IMR-90 (cell line): ENCODE measurements around the gene VIPR2. TPM values are rescaled to one million over a fixed set of nuclear protein-coding genes. Genes with fewer than 3 reads are reported as not detected.

Experiments
- ATAC-seq: fragments of 200-7000 bp; cut with Tn5 transposase; 2 replicates; pipeline ENCODE4 v1.9.1; 2020; ENCODE audit warnings: low read depth, mild to moderate bottlenecking, moderate library complexity
- BruUV-seq: library from RNA; stranded (reverse); fragments of 400-500 nt; replicated peaks from 2 replicates; lab custom pipeline; 2021; lab: Mats Ljungman, UMichigan
- CTCF ChIA-PET: fragments of 300-600 bp; formaldehyde crosslinking; extraction: SDS; loops from one replicate; lab custom pipeline; 2021; ENCODE audit warnings: antibody characterized with exemption; lab: Yijun Ruan, JAX
- POLR2A ChIA-PET: fragments of 300-600 bp; sonication (Branson Sonifier 250); formaldehyde crosslinking; loops from one replicate; lab custom pipeline; 2022; ENCODE audit warnings: antibody characterized with exemption; ENCODE audit not compliant: unreplicated experiment; lab: Charles Lee
- DNase-seq: peaks from one replicate; pipeline ENCODE4 v3.0.0; 2013
- H2AFZ ChIP-seq: replicated peaks from 2 replicates; pipeline ENCODE3; 2013; ENCODE audit warnings: low read length, mild to moderate bottlenecking; ENCODE audit not compliant: poor library complexity
- H2AK5ac ChIP-seq: 2 replicates; pipeline ENCODE4 v1.6.1; 2013; ENCODE audit warnings: low read depth, low read length, inconsistent platforms
- H2AK9ac ChIP-seq: replicated peaks from 2 replicates; pipeline ENCODE3; 2013; ENCODE audit warnings: mild to moderate bottlenecking, low read depth, low read length, moderate library complexity; ENCODE audit not compliant: poor library complexity
- H2BK120ac ChIP-seq: 2 replicates; pipeline ENCODE4 v1.6.1; 2013; ENCODE audit warnings: low read depth, low read length, inconsistent platforms
- H2BK15ac ChIP-seq: 3 replicates; pipeline ENCODE4 v1.6.1; 2013; ENCODE audit warnings: low read depth, low read length, inconsistent platforms
- H2BK20ac ChIP-seq: 2 replicates; pipeline ENCODE4 v1.6.1; 2013; ENCODE audit warnings: low read depth, mild to moderate bottlenecking, inconsistent platforms, low read length, moderate library complexity
- H2BK5ac ChIP-seq: 2 replicates; pipeline ENCODE4 v1.6.1; 2013; ENCODE audit warnings: mild to moderate bottlenecking, low read depth, low read length, inconsistent platforms; ENCODE audit not compliant: poor library complexity, severe bottlenecking
- H3K14ac ChIP-seq: replicated peaks from 2 replicates; pipeline ENCODE4 v1.6.1; 2013; ENCODE audit warnings: low read depth, low read length, inconsistent platforms
- H3K18ac ChIP-seq: 2 replicates; pipeline ENCODE4 v1.6.1; 2013; ENCODE audit warnings: low read depth, low read length, control low read depth
- H3K23ac ChIP-seq: 2 replicates; pipeline ENCODE4 v1.6.1; 2013; ENCODE audit warnings: low read depth, low read length, inconsistent platforms
- H3K27ac ChIP-seq: 2 replicates; pipeline ENCODE4 v1.5.1; 2013; ENCODE audit warnings: mild to moderate bottlenecking, control low read depth, low read length; ENCODE audit not compliant: insufficient read depth
- H3K27me3 ChIP-seq: 2 replicates; pipeline ENCODE4 v1.6.1; 2013; ENCODE audit warnings: low read length; ENCODE audit not compliant: control insufficient read depth, insufficient read depth
- H3K36me3 ChIP-seq: 2 replicates; pipeline ENCODE4 v1.6.1; 2013; ENCODE audit warnings: low read length, mixed read lengths; ENCODE audit not compliant: control insufficient read depth, insufficient read depth
- H3K4ac ChIP-seq: 2 replicates; pipeline ENCODE4 v1.6.1; 2013; ENCODE audit warnings: low read depth, low read length, inconsistent platforms
- H3K4me1 ChIP-seq: 2 replicates; pipeline ENCODE4 v1.6.1; 2013; ENCODE audit warnings: low read length, mixed read lengths; ENCODE audit not compliant: control insufficient read depth, insufficient read depth
- H3K4me2 ChIP-seq: 2 replicates; pipeline ENCODE4 v1.6.1; 2013; ENCODE audit warnings: low read depth, mild to moderate bottlenecking, control low read depth, low read length, moderate library complexity
- H3K4me3 ChIP-seq: 2 replicates; pipeline ENCODE4 v1.5.1; 2013; ENCODE audit warnings: low read depth, mild to moderate bottlenecking, control low read depth, low read length, moderate library complexity; ENCODE audit not compliant: insufficient read depth
- H3K56ac ChIP-seq: 2 replicates; pipeline ENCODE4 v1.6.1; 2013; ENCODE audit warnings: low read length, inconsistent platforms; ENCODE audit not compliant: insufficient read depth; ENCODE audit errors: extremely low read depth
- H3K79me1 ChIP-seq, 2 experiments: 2 replicates each; pipeline ENCODE4 v1.6.1; 2013; ENCODE audit warnings: low read length in 2 of 2, inconsistent platforms in 1 of 2, low read depth in 1 of 2
- H3K9ac ChIP-seq: 2 replicates; pipeline ENCODE4 v1.6.1; 2013; ENCODE audit warnings: low read depth, low read length, control low read depth
- H3K9me1 ChIP-seq: 2 replicates; pipeline ENCODE4 v1.6.1; 2013; ENCODE audit warnings: low read length, inconsistent platforms; ENCODE audit not compliant: insufficient read depth
- H3K9me3 ChIP-seq: 2 replicates; pipeline ENCODE4 v1.6.1; 2013; ENCODE audit warnings: low read length; ENCODE audit not compliant: control insufficient read depth, insufficient read depth
- H4K20me1 ChIP-seq: 2 replicates; pipeline ENCODE4 v1.6.1; 2013; ENCODE audit warnings: low read length, inconsistent platforms; ENCODE audit not compliant: insufficient read depth
- H4K5ac ChIP-seq: 2 replicates; pipeline ENCODE4 v1.6.1; 2013; ENCODE audit warnings: mild to moderate bottlenecking, low read depth, low read length, control low read depth
- H4K8ac ChIP-seq, 2 experiments: 2 replicates each; pipeline ENCODE4 v1.6.1; 2013; ENCODE audit warnings: low read depth in 2 of 2, low read length in 2 of 2, control low read depth in 1 of 2, inconsistent platforms in 1 of 2
- H4K91ac ChIP-seq: 2 replicates; pipeline ENCODE4 v1.6.1; 2013; ENCODE audit warnings: low read depth, low read length, inconsistent platforms; ENCODE audit not compliant: insufficient read depth
- BHLHE40 ChIP-seq: fragments of 150-350 bp; IDR thresholded peaks from 2 replicates; pipeline ENCODE4 v1.6.1; 2016; ENCODE audit warnings: mild to moderate bottlenecking, low read depth, low read length
- CEBPB ChIP-seq: IDR thresholded peaks from 2 replicates; pipeline ENCODE4 v1.6.1; 2012; ENCODE audit warnings: low read depth, low read length, improper control_type of control experiment
- CHD1 ChIP-seq: IDR thresholded peaks from 2 replicates; pipeline ENCODE4 v1.6.1; 2012; ENCODE audit warnings: low read depth, low read length, improper control_type of control experiment
- CTCF ChIP-seq: conservative IDR thresholded peaks from 2 replicates; pipeline ENCODE4 v1.5.1; 2012; ENCODE audit warnings: mild to moderate bottlenecking, low read depth, low read length, improper control_type of control experiment
- ELK1 ChIP-seq: fragments of 150-350 bp; IDR thresholded peaks from 2 replicates; pipeline ENCODE4 v1.6.1; 2016; ENCODE audit warnings: low read depth, mild to moderate bottlenecking, low read length, moderate library complexity, borderline replicate concordance
- FOS ChIP-seq: fragments of 150-350 bp; IDR thresholded peaks from 2 replicates; pipeline ENCODE4 v1.6.1; 2016; ENCODE audit warnings: low read depth, low read length
- MAZ ChIP-seq: IDR thresholded peaks from 2 replicates; pipeline ENCODE4 v1.6.1; 2012; ENCODE audit warnings: low read depth, mild to moderate bottlenecking, low read length, improper control_type of control experiment, moderate library complexity, borderline replicate concordance
- NFE2L2 ChIP-seq: fragments of 150-350 bp; IDR thresholded peaks from 2 replicates; pipeline ENCODE4 v1.6.1; 2016; ENCODE audit warnings: low read depth, mild to moderate bottlenecking, low read length
- RAD21 ChIP-seq: IDR thresholded peaks from 2 replicates; pipeline ENCODE4 v1.6.1; 2012; ENCODE audit warnings: low read length, improper control_type of control experiment
- RCOR1 ChIP-seq: IDR thresholded peaks from 2 replicates; pipeline ENCODE4 v1.6.1; 2012; ENCODE audit warnings: mild to moderate bottlenecking, low read length, improper control_type of control experiment; ENCODE audit not compliant: insufficient replicate concordance
- RFX5 ChIP-seq: IDR thresholded peaks from 2 replicates; pipeline ENCODE4 v1.8.0; 2012; ENCODE audit warnings: low read depth, mild to moderate bottlenecking, low read length, moderate library complexity
- USF2 ChIP-seq: fragments of 150-350 bp; IDR thresholded peaks from 2 replicates; pipeline ENCODE4 v1.6.1; 2017; ENCODE audit warnings: mild to moderate bottlenecking, antibody characterized with exemption, low read length, low read depth
- WGBS, 2 experiments: methylation state at CpG; one replicate each; pipeline versions ENCODE4 v1.1.5 to v1.1.7; 2013; ENCODE audit warnings: missing lambda C conversion rate in 2 of 2; ENCODE audit not compliant: insufficient read length in 1 of 2; ENCODE audit errors: extremely low coverage in 2 of 2; 5-methylcytosine and 5-hydroxymethylcytosine counted together
- dilution Hi-C: fragments of 300-500 bp; cut with HindIII; formaldehyde crosslinking; loops from one replicate; pipeline ENCODE4 v1.14.3; 2018; ENCODE audit warnings: low sequenced_read_pairs; ENCODE audit not compliant: unreplicated experiment
- in situ Hi-C: fragments of 300-500 bp; cut with MboI; formaldehyde crosslinking; loops from 3 replicates; pipeline ENCODE4 v1.14.3; 2019; ENCODE audit warnings: low sequenced_read_pairs, inconsistent platforms, mixed read lengths
- intact Hi-C: fragments of 100-400 bp; cut with micrococcal nuclease; formaldehyde crosslinking; loops from 2 replicates; pipeline ENCODE4 v1.10.0; 2022
- polyA plus RNA-seq, 3 experiments: library from polyadenylated mRNA; depleted of rRNA; stranded (reverse); fragments of >200 nt; gene quantifications; 2 replicates each; pipeline ENCODE4 v1.2.3, GENCODE V29; 2012; ENCODE audit warnings: low replicate concordance in 1 of 3
- total RNA-seq: library from RNA; depleted of rRNA; stranded (reverse); fragments of >200 nt; gene quantifications from 2 replicates; pipeline ENCODE4 v1.2.3, GENCODE V29; 2012

VIPR2 gene
- total and polyA plus RNA-seq, 2 of the 4 experiments (the other 2 are of a cell fraction), result not detected

- no peak overlapping the region for H2AK5ac ChIP-seq
- no peak overlapping the region for H2AFZ ChIP-seq
- no peak overlapping the region for H3K9ac ChIP-seq
- H3K4me2 ChIP-seq, result no peak overlapping the region
- POLR2A ChIA-PET, result no interaction called here
- no peak overlapping the region for H3K4me3 ChIP-seq
- no peak overlapping the region for H3K14ac ChIP-seq
- H3K4ac ChIP-seq, result no peak overlapping the region
- 73% methylated on average over 10 of the region's 19 CpGs; no CpG with 5 or more reads in 1 of the 2 experiments for WGBS, 2 experiments
- no peak overlapping the region for H3K27ac ChIP-seq
- no peaks in the 10 kb centered on the region for H3K36me3 ChIP-seq
- H3K4me1 ChIP-seq, result no peaks in the 10 kb centered on the region
- no TSS peak for BruUV-seq
- TF ChIP-seq RCOR1 (no peak), USF2 (no peak), FOS (no peak), RFX5 (no peak), CEBPB (no peak), RAD21 (no peak), CHD1 (no peak), MAZ (no peak), ELK1 (no peak), BHLHE40 (no peak), NFE2L2 (no peak), CTCF (no peak)
- no peaks in the 10 kb centered on the region for H3K79me1 ChIP-seq
- ATAC-seq (no peak), DNase-seq (no peak)
- dilution Hi-C loops, result no loop called here
- H2BK15ac ChIP-seq, result no peak overlapping the region
- H4K8ac ChIP-seq, result no peak overlapping the region
- no peak overlapping the region for H4K91ac ChIP-seq
- intact Hi-C loops, result no loop called here
- H3K27me3 ChIP-seq, result no peaks in the 10 kb centered on the region
- no peak overlapping the region for H2AK9ac ChIP-seq
- no peaks in the 10 kb centered on the region for H4K20me1 ChIP-seq
- no peak overlapping the region for H3K56ac ChIP-seq
- no peak overlapping the region for H2BK120ac ChIP-seq
- H3K9me3 ChIP-seq, result peaks cover 31% of the 10 kb centered on the region
- in situ Hi-C loops, result no loop called here
- no peak overlapping the region for H3K18ac ChIP-seq
- H3K23ac ChIP-seq, result no peak overlapping the region
- H2BK5ac ChIP-seq, result no peak overlapping the region
- H2BK20ac ChIP-seq, result no peak overlapping the region
- H4K5ac ChIP-seq, result no peak overlapping the region
- CTCF ChIA-PET, result no interaction called here
- H3K9me1 ChIP-seq, result no peaks in the 10 kb centered on the region
These were observed 25.5 kb downstream of the VIPR2 start for GRCh38 chr7:159119026-159119741.
